ENCODE measurements around the gene HCFC2.

The HCFC2 gene

GRCh38 chr12:104154286-104154685 lies 90.0 kb downstream of the HCFC2 start:
- H3K4me3 ChIP-seq (ENCODE audit: low read depth, low read length), result no peak overlapping the region
- DNase-seq (ENCODE audit: low read depth, low spot score), result no peak
- no peak for TF ChIP-seq CTCF (IDR thresholded peaks at IDR 0.05; ENCODE audit: low read depth, low read length)
- in situ Hi-C loops (cut with HindIII; ENCODE audit: low sequenced_read_pairs), result no loop called here

- in situ Hi-C loops (cut with HindIII; ENCODE audit: low sequenced_read_pairs), result no loop called here
- H3K4me3 ChIP-seq (ENCODE audit: low read depth, low read length), result no peak overlapping the region
- TF ChIP-seq CTCF (IDR thresholded peaks at IDR 0.05; ENCODE audit: low read depth, low read length), result no peak
- DNase-seq (ENCODE audit: low read depth, low spot score), result no peak
These were observed 90.5 kb downstream of the HCFC2 start for GRCh38 chr12:104154806-104155205.
